Right lobe of liver (tissue), 6 donors: ENCODE data around the gene DSCAM. TPM values are rescaled to one million over a fixed set of nuclear protein-coding genes. Genes with fewer than 3 reads are reported as not detected.

Experiments used
- ATAC-seq, 4 donors: fragments of 200-7000 bp; cut with Tn5 transposase; one replicate each; pipeline ENCODE4 v1.9.1; 2020; ENCODE audit warnings: mild to moderate bottlenecking in 4 of 4, moderate library complexity in 4 of 4
- DNase-seq, 3 donors: peaks; one replicate each; pipeline ENCODE4 v3.0.0-alpha.2; 2020
- H3K27ac ChIP-seq, 3 donors: fragments of 200-600 bp; one replicate each; pipeline ENCODE4 v1.8.0; 2022
- H3K27me3 ChIP-seq, 2 donors: fragments of 200-600 bp; one replicate each; pipeline ENCODE4 v1.8.0; 2022
- H3K36me3 ChIP-seq, 4 donors: fragments of 200-600 bp; sonication (generic) in 1 of 4; one replicate each; pipeline versions ENCODE4 v1.5.1 to v1.8.0; 2017 to 2022; ENCODE audit warnings: control low read depth in 1 of 4
- H3K4me1 ChIP-seq, 4 donors: fragments of 200-600 bp; sonication (generic) in 1 of 4; one replicate each; pipeline versions ENCODE4 v1.5.1 to v1.8.0; 2017 to 2022; ENCODE audit warnings: control low read depth in 1 of 4
- H3K4me3 ChIP-seq, 3 donors: fragments of 200-600 bp; one replicate each; pipeline ENCODE4 v1.8.0; 2022
- H3K9me3 ChIP-seq, 4 donors: fragments of 200-600 bp; sonication (generic) in 1 of 4; one replicate each; pipeline versions ENCODE4 v1.5.1 to v1.8.0; 2017 to 2022; ENCODE audit warnings: control low read depth in 1 of 4
- POLR2A ChIP-seq: fragments of 450-650 bp; IDR thresholded peaks from one replicate; pipeline ENCODE4 v1.6.1; 2017; ENCODE audit warnings: antibody characterized with exemption, mild to moderate bottlenecking
- WGBS: methylation state at CpG from one replicate; pipeline ENCODE4 v1.1.6; 2018; ENCODE audit warnings: low coverage, low lambda C conversion rate; ENCODE audit not compliant: insufficient coverage; ENCODE audit errors: missing lambda C conversion rate; 5-methylcytosine and 5-hydroxymethylcytosine counted together
- intact Hi-C, 2 donors: fragments of 100-400 bp; cut with DNase I; formaldehyde crosslinking; loops; one replicate each; pipeline versions ENCODE4 v1.11.2 to v1.14.1; 2022
- total RNA-seq, 6 experiments: library from RNA; depleted of rRNA in 2 of 6; stranded (reverse); fragments of >200 nt in 2 of 6; fragmentation: NEBNext Ultra II Directional in 3 of 6; extraction: Animal tissue kit (Norgen Biotek cat#: 25700) in 3 of 6; gene quantifications; one replicate each; pipeline versions ENCODE4 v1.1.0 to v1.2.4, GENCODE V29; 2016 to 2023
- TF ChIP-seq, protein P1 (sequence below), 4 donors: fragments of 200-600 bp in 3 of 4; fragments of 450-650 bp in 1 of 4; IDR thresholded peaks; one replicate each; pipeline versions ENCODE4 v1.5.1 to v1.8.0; 2016 to 2022; ENCODE audit warnings: antibody characterized with exemption in 4 of 4, mild to moderate bottlenecking in 2 of 4
- donor health status: DM: no; HTN: yes; CAD: no.
- donor health status: DM: no; HTN: no; CAD: no.
- donor health status: DM: no; HTN: no; CAD: no.
- donor health status: DM: no; HTN: yes; CAD: no.
- donor health status: DM: no; HTN: yes; CAD: no.

DSCAM gene
- total RNA-seq, 6 experiments from 2014 or later, result 0.04 to 0.16 (median 0.06) TPM; not detected in 2

- DNase-seq, result no peak
- ATAC-seq, result no peak
- intact Hi-C loops, result no loop called here
- 50% methylated on average over 3 of the region's 3 CpGs for WGBS
- Histone ChIP-seq H3K36me3 (no peaks in the 10 kb centered on the region), H3K9me3 (no peaks in the 10 kb centered on the region), H3K27ac (no peak overlapping the region), H3K27me3 (no peaks in the 10 kb centered on the region), H3K4me1 (no peaks in the 10 kb centered on the region), H3K4me3 (no peak overlapping the region)
- TF ChIP-seq, protein P1, sequence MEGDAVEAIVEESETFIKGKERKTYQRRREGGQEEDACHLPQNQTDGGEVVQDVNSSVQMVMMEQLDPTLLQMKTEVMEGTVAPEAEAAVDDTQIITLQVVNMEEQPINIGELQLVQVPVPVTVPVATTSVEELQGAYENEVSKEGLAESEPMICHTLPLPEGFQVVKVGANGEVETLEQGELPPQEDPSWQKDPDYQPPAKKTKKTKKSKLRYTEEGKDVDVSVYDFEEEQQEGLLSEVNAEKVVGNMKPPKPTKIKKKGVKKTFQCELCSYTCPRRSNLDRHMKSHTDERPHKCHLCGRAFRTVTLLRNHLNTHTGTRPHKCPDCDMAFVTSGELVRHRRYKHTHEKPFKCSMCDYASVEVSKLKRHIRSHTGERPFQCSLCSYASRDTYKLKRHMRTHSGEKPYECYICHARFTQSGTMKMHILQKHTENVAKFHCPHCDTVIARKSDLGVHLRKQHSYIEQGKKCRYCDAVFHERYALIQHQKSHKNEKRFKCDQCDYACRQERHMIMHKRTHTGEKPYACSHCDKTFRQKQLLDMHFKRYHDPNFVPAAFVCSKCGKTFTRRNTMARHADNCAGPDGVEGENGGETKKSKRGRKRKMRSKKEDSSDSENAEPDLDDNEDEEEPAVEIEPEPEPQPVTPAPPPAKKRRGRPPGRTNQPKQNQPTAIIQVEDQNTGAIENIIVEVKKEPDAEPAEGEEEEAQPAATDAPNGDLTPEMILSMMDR (IDR thresholded peaks at IDR 0.05), result no peak
- TF ChIP-seq POLR2A, result no peak
These were observed 408.3 kb downstream of the DSCAM start for GRCh38 chr21:40438616-40439015.

- TF ChIP-seq, protein P1 (IDR thresholded peaks at IDR 0.05), result no peak
- TF ChIP-seq POLR2A, result no peak
- DNase-seq (no peak), ATAC-seq (no peak)
- no peak overlapping the region for H3K27ac ChIP-seq
- no peaks in the 10 kb centered on the region for H3K9me3 ChIP-seq
- H3K4me3 ChIP-seq, result no peak overlapping the region
- no peaks in the 10 kb centered on the region for H3K4me1 ChIP-seq
- H3K36me3 ChIP-seq, result no peaks in the 10 kb centered on the region
- WGBS, result 33% methylated on average over 1 of the region's 1 CpG
- no peaks in the 10 kb centered on the region for H3K27me3 ChIP-seq
- intact Hi-C loops, result no loop called here
These were observed 410.7 kb downstream of the DSCAM start for GRCh38 chr21:40436261-40436660.

DNA sequence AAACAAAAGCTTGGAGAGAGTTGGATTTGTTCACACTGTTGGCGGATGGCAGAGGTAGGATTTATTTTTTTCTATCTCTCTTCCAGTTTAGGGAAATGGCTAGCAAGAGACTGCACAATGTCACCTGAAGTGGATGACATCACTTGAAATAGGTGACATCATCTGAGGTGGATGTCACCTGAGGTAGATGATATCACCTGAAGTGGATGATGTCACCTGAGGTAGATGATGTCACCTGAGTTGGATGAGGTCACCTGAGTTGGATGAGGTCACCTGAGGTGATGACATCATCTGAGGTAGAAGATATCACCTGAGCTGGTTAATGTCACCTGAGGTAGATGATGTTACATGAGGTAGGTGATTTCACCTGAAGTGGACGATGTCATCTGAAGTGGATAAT, 413.4 kb downstream of the DSCAM start:
- no peaks in the 10 kb centered on the region for H3K27me3 ChIP-seq
- H3K4me1 ChIP-seq, result no peaks in the 10 kb centered on the region
- TF ChIP-seq, protein P1 (IDR thresholded peaks at IDR 0.05), result no peak
- TF ChIP-seq POLR2A, result no peak
- WGBS, result 100% methylated on average over 2 of the region's 2 CpGs
- no peaks in the 10 kb centered on the region for H3K36me3 ChIP-seq
- intact Hi-C loops, result no loop called here
- H3K27ac ChIP-seq, result no peak overlapping the region
- H3K9me3 ChIP-seq, result no peaks in the 10 kb centered on the region
- no peak for ATAC-seq
- no peak overlapping the region for H3K4me3 ChIP-seq
- DNase-seq, result no peak

- intact Hi-C loops, result no loop called here
- TF ChIP-seq, protein P1 (IDR thresholded peaks at IDR 0.05), result no peak
- TF ChIP-seq POLR2A, result no peak
- no peak overlapping the region for H3K4me3 ChIP-seq
- ATAC-seq (no peak), DNase-seq (no peak)
- H3K36me3 ChIP-seq, result no peaks in the 10 kb centered on the region
- no peaks in the 10 kb centered on the region for H3K27me3 ChIP-seq
- H3K4me1 ChIP-seq, result no peaks in the 10 kb centered on the region
- 29% methylated on average over 1 of the region's 1 CpG for WGBS
- H3K27ac ChIP-seq, result no peak overlapping the region
- H3K9me3 ChIP-seq, result no peaks in the 10 kb centered on the region
These were observed 421.0 kb downstream of the DSCAM start for GRCh38 chr21:40425981-40426380.
